Bronchial epithelial cell (primary cell): ENCODE data around the gene MYO3A. TPM values are rescaled to one million over a fixed set of nuclear protein-coding genes. Genes with fewer than 3 reads are reported as not detected.
"Not testable (repeated sequence)": the region's sequence is repeated elsewhere in the genome, so short reads cannot be mapped to it uniquely, and the experiment has no call there.

Source experiments
- DNase-seq: peaks from one replicate; pipeline ENCODE4 v3.0.0-alpha.2; 2010; ENCODE audit warnings: low read depth
- FAIRE-seq: peaks from 2 replicates; lab custom pipeline; 2011; peaks lifted over from hg19 to GRCh38; lab: Jason Lieb, UNC
- H3K27me3 ChIP-seq: 2 replicates; pipeline ENCODE4 v1.5.1; 2011; ENCODE audit warnings: low read length; ENCODE audit not compliant: control insufficient read depth, insufficient read depth
- H3K36me3 ChIP-seq: 2 replicates; pipeline ENCODE4 v1.5.1; 2011; ENCODE audit warnings: low read length; ENCODE audit not compliant: control insufficient read depth, insufficient read depth
- H3K4me3 ChIP-seq: 2 replicates; pipeline ENCODE4 v1.5.1; 2011; ENCODE audit warnings: mild to moderate bottlenecking, low read depth, low read length, control low read depth
- total RNA-seq: library from RNA; depleted of rRNA; stranded (reverse); fragments of >200 nt; gene quantifications from 2 replicates; pipeline ENCODE4 v1.2.1, GENCODE V29; 2014
- TF ChIP-seq, protein P1 (sequence below): IDR thresholded peaks from 2 replicates; pipeline ENCODE4 v1.5.1; 2011; ENCODE audit warnings: mild to moderate bottlenecking, moderate library complexity, low read length, control low read depth, inconsistent platforms; ENCODE audit not compliant: insufficient read depth, severe bottlenecking

The MYO3A gene
- total RNA-seq, 1 donor from 2014 or later, result not detected

DNA sequence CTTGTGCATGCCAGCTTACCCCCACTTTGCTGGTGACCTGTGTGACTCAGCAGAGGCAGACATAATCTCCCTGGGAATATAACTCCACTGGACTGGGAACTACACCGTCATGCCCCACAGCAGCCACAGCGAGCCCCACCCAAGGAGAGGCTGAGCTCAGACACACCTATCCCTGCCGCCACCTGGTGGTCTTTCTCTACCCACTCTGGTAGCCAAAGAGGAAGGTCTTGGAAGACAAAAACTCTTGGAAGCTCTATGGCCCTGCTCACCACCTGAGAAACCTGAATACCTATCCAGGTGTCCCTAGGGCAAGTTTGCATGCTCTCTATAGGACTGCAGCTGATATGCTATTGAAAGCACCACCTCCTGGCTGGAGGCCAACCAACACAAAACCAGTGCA is 48.1 kb downstream of the MYO3A start:
- TF ChIP-seq, protein P1, sequence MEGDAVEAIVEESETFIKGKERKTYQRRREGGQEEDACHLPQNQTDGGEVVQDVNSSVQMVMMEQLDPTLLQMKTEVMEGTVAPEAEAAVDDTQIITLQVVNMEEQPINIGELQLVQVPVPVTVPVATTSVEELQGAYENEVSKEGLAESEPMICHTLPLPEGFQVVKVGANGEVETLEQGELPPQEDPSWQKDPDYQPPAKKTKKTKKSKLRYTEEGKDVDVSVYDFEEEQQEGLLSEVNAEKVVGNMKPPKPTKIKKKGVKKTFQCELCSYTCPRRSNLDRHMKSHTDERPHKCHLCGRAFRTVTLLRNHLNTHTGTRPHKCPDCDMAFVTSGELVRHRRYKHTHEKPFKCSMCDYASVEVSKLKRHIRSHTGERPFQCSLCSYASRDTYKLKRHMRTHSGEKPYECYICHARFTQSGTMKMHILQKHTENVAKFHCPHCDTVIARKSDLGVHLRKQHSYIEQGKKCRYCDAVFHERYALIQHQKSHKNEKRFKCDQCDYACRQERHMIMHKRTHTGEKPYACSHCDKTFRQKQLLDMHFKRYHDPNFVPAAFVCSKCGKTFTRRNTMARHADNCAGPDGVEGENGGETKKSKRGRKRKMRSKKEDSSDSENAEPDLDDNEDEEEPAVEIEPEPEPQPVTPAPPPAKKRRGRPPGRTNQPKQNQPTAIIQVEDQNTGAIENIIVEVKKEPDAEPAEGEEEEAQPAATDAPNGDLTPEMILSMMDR, result no peak
- Histone ChIP-seq H3K27me3 (no peaks in the 10 kb centered on the region), H3K36me3 (no peaks in the 10 kb centered on the region), H3K4me3 (no peak overlapping the region)
- FAIRE-seq, result no peak
- no peak for DNase-seq

DNA sequence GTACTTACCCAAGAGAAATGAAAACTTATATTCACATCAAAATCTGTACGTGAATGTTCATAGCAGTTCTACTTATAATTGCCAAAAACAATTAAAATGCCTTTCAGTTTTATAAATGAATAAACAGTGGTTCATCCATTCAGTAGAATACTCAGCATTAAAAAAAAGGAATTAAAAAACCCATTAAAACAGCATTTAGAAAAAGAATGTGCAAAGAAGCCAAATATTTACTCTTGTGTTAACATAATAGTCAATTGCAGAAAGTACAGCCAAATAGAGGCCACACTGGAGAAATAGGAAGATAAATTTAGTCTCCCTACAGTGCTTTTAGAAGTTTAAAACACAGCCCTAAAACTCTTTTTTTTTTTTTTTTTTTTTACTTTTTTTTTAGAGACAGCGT is 54.6 kb downstream of the MYO3A start:
- no peaks in the 10 kb centered on the region for H3K36me3 ChIP-seq
- no peaks in the 10 kb centered on the region for H3K27me3 ChIP-seq
- FAIRE-seq, result no peak
- no peak for DNase-seq
- H3K4me3 ChIP-seq, result no peak overlapping the region
- TF ChIP-seq, protein P1, result no peak

DNA sequence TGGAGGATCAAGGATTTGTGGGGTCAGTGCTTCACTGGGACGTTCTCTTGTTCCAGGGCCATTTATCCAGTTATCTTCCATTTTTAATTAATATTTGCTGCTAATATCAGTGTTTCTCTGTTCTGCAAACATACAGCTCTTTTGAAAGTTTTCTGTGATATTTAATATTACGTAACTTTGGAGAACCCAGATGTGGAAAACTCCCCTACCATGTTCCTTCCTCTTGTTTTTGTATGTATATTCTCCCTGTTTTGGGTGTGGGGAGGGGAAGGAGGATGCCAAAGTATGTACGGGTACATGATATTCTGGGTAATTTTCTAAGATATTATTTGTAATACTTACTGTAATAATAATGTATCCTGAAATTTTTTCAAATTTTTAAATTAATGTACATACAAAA is 55.9 kb downstream of the MYO3A start:
- DNase-seq (no peak), FAIRE-seq (no peak)
- TF ChIP-seq, protein P1, result no peak
- no peaks in the 10 kb centered on the region for H3K27me3 ChIP-seq
- H3K36me3 ChIP-seq, result no peaks in the 10 kb centered on the region
- no peak overlapping the region for H3K4me3 ChIP-seq

DNA sequence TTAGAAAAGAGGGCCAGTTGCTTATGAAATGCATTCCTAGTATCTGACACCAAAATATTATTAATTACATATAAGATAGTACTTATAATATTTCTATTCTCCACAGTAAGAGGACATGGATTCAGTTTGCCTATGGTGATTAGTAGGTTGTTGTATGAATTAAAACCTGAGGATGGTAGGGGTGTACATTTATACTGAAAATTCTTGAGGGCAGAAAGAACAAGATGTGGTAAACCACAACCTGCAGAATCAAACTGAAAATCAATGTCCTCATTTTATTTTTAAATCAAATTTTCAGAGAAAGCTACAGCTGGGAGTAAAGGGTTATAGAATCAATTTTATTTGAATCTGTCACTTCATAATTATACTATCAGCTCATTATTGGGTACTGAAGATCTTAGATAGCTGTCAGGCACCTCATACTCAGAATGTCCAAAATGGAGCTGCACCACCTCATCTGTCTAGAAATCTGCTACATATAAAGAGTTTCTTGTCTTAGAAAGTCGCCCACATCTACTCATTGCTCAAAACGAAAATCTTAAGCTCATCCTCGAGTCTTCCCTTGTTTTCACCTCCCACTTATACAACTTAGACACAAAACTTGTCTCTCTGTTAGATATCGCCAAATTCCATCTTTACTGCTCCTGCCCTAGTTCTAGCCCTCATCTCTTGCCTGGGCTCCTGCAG is 65.4 kb downstream of the MYO3A start:
- FAIRE-seq (no peak), DNase-seq (no peak)
- no peak overlapping the region for H3K4me3 ChIP-seq
- H3K27me3 ChIP-seq, result no peaks in the 10 kb centered on the region
- TF ChIP-seq, protein P1, result no peak
- H3K36me3 ChIP-seq, result no peaks in the 10 kb centered on the region

DNA sequence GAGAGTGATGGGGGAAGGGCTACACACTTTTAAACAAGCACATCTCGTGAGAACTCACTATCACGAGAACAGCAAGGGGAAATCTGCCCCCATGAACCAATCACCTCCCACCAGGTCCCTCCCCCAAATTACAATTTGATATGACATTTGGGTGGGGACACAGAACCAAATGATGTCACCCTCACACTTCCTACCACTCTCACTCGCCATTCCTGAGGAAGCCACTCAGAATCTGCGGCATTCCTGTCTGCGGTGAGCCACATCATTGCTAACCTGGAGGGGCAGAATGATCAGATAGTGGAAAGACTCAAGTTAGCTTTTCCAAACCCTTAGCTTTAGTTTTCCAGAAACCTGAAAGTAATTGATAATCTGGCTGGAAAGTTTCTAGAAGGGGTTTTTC is 66.9 kb downstream of the MYO3A start:
- TF ChIP-seq, protein P1, result no peak
- DNase-seq (no peak), FAIRE-seq (no peak)

DNA sequence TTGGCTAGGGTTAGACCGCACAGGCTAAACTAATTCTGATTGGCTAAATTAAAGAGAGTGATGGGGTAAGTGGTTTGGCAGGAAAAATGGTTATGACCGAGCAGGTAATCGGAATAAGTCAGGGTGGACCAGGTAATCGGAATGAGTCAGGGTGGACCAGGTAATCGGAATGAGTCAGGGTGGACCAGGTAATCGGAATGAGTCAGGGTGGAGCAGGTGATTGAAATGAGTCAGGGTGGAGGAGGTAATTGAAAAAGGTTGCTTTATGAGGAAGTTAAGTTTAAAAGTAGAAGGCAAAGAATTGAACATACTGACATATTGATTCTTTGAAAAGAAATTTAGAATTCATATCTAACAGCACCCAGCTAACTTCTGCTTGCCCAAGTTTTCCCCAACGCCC is 68.4 kb downstream of the MYO3A start:
- not testable (repeated sequence) for H3K4me3 ChIP-seq, H3K36me3 ChIP-seq, DNase-seq, FAIRE-seq, H3K27me3 ChIP-seq

More for the DNA sequence above, 66.9 kb downstream of the MYO3A start:
- H3K27me3 ChIP-seq, result no peaks in the 10 kb centered on the region
- no peak overlapping the region for H3K4me3 ChIP-seq
- H3K36me3 ChIP-seq, result no peaks in the 10 kb centered on the region
